Panc1 (cell line): ENCODE measurements around the gene ABL1. TPM values are rescaled to one million over a fixed set of nuclear protein-coding genes. Genes with fewer than 3 reads are reported as not detected.
A peak's percentile ranks its signal among the peaks of the same experiment; 100 is the strongest.
"Not testable (repeated sequence)": the region's sequence is repeated elsewhere in the genome, so short reads cannot be mapped to it uniquely, and the experiment has no call there.

Experiments
- ATAC-seq: fragments of 200-7000 bp; cut with Tn5 transposase; 2 replicates; pipeline ENCODE4 v1.9.1; 2020; ENCODE audit warnings: mild to moderate bottlenecking, moderate library complexity
- BruUV-seq: library from RNA; stranded (reverse); fragments of 400-500 nt; replicated peaks from 2 replicates; lab custom pipeline; 2021; lab: Mats Ljungman, UMichigan
- CTCF ChIA-PET: fragments of 300-600 bp; sonication (Branson Sonifier 250); formaldehyde crosslinking; loops from one replicate; lab custom pipeline; 2022; ENCODE audit warnings: antibody characterized with exemption; lab: Charles Lee
- POLR2A ChIA-PET: fragments of 300-600 bp; sonication (Branson Sonifier 250); formaldehyde crosslinking; loops from one replicate; lab custom pipeline; 2022; ENCODE audit warnings: antibody characterized with exemption; lab: Charles Lee
- DNase-seq: peaks from one replicate; pipeline ENCODE4 v3.0.0-alpha.2; 2010; ENCODE audit warnings: low read depth, low spot score
- H3K27ac ChIP-seq: 2 replicates; pipeline ENCODE4 v1.5.1; 2011; ENCODE audit warnings: mild to moderate bottlenecking, low read length, inconsistent platforms
- H3K27me3 ChIP-seq: fragments of 200-500 bp; sonication (Bioruptor generic); 2 replicates; pipeline ENCODE4 v1.6.0; 2014; ENCODE audit warnings: low read length, inconsistent platforms; ENCODE audit not compliant: control insufficient read depth, insufficient read depth
- H3K36me3 ChIP-seq: fragments of 200-500 bp; sonication (Bioruptor generic); 2 replicates; pipeline ENCODE4 v1.5.1; 2014; ENCODE audit warnings: inconsistent platforms, mild to moderate bottlenecking, low read length, moderate library complexity; ENCODE audit not compliant: control insufficient read depth, insufficient read depth
- H3K4me1 ChIP-seq: 2 replicates; pipeline ENCODE4 v1.5.1; 2011; ENCODE audit warnings: inconsistent platforms, mild to moderate bottlenecking, low read length, moderate library complexity; ENCODE audit not compliant: control insufficient read depth, insufficient read depth
- H3K4me3 ChIP-seq, 2 experiments: 2 replicates each; pipeline ENCODE4 v1.5.1; 2011 to 2012; ENCODE audit warnings: low read depth in 2 of 2, low read length in 2 of 2, mild to moderate bottlenecking in 2 of 2, inconsistent platforms in 1 of 2, moderate library complexity in 1 of 2
- H3K9me3 ChIP-seq: fragments of 200-500 bp; sonication (Bioruptor generic); 2 replicates; pipeline ENCODE4 v1.5.1; 2014; ENCODE audit warnings: low read depth, mild to moderate bottlenecking, inconsistent platforms, low read length, moderate library complexity; ENCODE audit not compliant: control insufficient read depth, insufficient read depth
- POLR2AphosphoS5 ChIP-seq: IDR thresholded peaks from 2 replicates; pipeline ENCODE4 v1.6.1; 2012; ENCODE audit warnings: mild to moderate bottlenecking, low read depth, low read length, moderate library complexity
- REST ChIP-seq, 2 experiments: IDR thresholded peaks; 2 replicates each; pipeline ENCODE4 v1.6.1; 2011 to 2012; ENCODE audit warnings: low read depth in 2 of 2, control low read depth in 1 of 2, low read length in 1 of 2, mild to moderate bottlenecking in 1 of 2, moderate library complexity in 1 of 2; ENCODE audit not compliant: insufficient read depth in 1 of 2
- SIN3A ChIP-seq: IDR thresholded peaks from 2 replicates; pipeline ENCODE4 v1.6.1; 2012; ENCODE audit warnings: low read depth, mild to moderate bottlenecking, low read length, moderate library complexity, borderline replicate concordance; ENCODE audit not compliant: insufficient read depth
- TCF7L2 ChIP-seq: IDR thresholded peaks from 2 replicates; pipeline ENCODE4 v1.6.1; 2011; ENCODE audit warnings: mild to moderate bottlenecking, low read depth, low read length, inconsistent platforms
- in situ Hi-C: cut with HindIII; loops from 2 replicates; pipeline ENCODE4 v1.10.0; 2016; ENCODE audit warnings: low sequenced_read_pairs, low pct_unique_long_range_greater_than_20kb
- intact Hi-C: fragments of 100-400 bp; cut with micrococcal nuclease; formaldehyde crosslinking; loops from one replicate; pipeline ENCODE4 v1.10.0; 2022; ENCODE audit not compliant: unreplicated experiment
- total RNA-seq: library from RNA; stranded (reverse); gene quantifications from one replicate; pipeline ENCODE4 v1.2.1, GENCODE V29; 2021; ENCODE audit not compliant: unreplicated experiment
- TF ChIP-seq, protein P1 (sequence below): fragments of 450-650 bp; IDR thresholded peaks from 2 replicates; pipeline ENCODE4 v1.5.1; 2017; ENCODE audit warnings: mild to moderate bottlenecking

Gene ABL1
- total RNA-seq, 1 experiment from 2014 or later: 48.4 TPM

- BruUV-seq: no TSS peak
- intact Hi-C loops (no loop called here), in situ Hi-C loops (no loop called here)
- Histone ChIP-seq H3K4me3 (peak overlapping the region; percentile 18 to 46), H3K27me3 (no peaks in the 10 kb centered on the region), H3K27ac (peak overlapping the region; percentile 90), H3K36me3 (no peaks in the 10 kb centered on the region), H3K4me1 (peaks cover 67% of the 10 kb centered on the region), H3K9me3 (no peaks in the 10 kb centered on the region)
- ChIA-PET CTCF (interaction anchor here (0.6 kb wide), 1 partner anchor 23 kb away, joined by 4 read pairs; no protein-coding TSS in a partner anchor), POLR2A (no interaction called here)
- TF ChIP-seq, protein P1, sequence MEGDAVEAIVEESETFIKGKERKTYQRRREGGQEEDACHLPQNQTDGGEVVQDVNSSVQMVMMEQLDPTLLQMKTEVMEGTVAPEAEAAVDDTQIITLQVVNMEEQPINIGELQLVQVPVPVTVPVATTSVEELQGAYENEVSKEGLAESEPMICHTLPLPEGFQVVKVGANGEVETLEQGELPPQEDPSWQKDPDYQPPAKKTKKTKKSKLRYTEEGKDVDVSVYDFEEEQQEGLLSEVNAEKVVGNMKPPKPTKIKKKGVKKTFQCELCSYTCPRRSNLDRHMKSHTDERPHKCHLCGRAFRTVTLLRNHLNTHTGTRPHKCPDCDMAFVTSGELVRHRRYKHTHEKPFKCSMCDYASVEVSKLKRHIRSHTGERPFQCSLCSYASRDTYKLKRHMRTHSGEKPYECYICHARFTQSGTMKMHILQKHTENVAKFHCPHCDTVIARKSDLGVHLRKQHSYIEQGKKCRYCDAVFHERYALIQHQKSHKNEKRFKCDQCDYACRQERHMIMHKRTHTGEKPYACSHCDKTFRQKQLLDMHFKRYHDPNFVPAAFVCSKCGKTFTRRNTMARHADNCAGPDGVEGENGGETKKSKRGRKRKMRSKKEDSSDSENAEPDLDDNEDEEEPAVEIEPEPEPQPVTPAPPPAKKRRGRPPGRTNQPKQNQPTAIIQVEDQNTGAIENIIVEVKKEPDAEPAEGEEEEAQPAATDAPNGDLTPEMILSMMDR: no peak
- TF ChIP-seq TCF7L2: 0 out of 2 replicates have a peak, but pooled peaks have one; percentile 41
- ATAC-seq: peak; percentile 87
- DNase-seq: no peak
Observed at GRCh38 chr9:130846487-130847305, 11.6 kb downstream of the ABL1 start.

DNA sequence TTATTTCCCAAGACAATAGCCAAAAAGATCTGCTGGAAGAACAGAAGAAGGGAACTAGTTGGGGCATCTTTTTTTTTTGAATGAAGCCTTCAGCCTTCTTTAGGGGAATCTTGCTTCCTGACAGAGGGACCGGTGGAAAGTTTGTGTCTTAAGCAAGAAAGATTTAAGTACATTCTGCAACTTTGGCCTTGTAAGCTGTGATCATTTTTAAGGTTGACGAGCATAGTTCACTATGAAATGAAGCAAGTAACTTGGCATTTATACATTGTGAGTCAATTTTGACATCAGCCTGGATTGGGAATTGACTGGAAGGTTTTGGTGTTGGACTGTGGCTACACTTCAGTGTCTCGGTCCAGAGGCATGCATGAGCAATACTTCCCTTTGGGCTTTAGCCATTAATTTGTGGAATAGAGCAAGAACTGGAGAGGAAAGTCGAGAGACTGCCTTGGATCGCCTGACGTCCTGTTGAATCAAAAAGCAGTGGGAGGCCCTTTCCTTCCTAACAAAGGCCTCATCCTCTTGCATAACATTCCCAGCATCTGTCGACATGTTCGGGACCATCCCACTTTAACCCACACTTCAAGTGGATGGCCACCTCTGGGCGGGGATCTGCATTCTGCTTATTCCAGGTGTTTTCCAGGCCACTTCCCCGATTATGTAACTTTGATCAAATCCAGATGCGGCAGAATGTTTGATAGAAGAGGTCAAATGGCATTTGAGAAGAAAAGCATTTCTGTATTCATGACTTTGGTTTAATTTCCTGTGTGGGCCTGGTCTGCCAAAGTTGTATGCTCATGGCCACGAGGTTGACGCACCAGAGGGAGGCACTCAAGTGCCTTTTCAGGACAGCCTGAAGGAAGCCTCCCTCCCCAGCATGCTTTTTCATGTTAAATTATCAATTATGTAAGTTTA is 12.5 kb downstream of the ABL1 start:
- no peak for DNase-seq
- H3K27ac ChIP-seq: peak overlapping the region; percentile 90
- ChIA-PET POLR2A (interaction anchor here (0.7 kb wide), 1 partner anchor 576 kb away, joined by 7 read pairs; no protein-coding TSS in a partner anchor), CTCF (no interaction called here)
- H3K36me3 ChIP-seq: no peaks in the 10 kb centered on the region
- H3K9me3 ChIP-seq: no peaks in the 10 kb centered on the region
- ATAC-seq: peak; percentile 25
- BruUV-seq: no TSS peak
- no peaks in the 10 kb centered on the region for H3K27me3 ChIP-seq
- no peak overlapping the region for H3K4me3 ChIP-seq
- H3K4me1 ChIP-seq: peaks cover 58% of the 10 kb centered on the region
- in situ Hi-C loops (no loop called here), intact Hi-C loops (no loop called here)
- TF ChIP-seq, protein P1: no peak
- TF ChIP-seq POLR2AphosphoS5: no peak
- no peak for TF ChIP-seq TCF7L2
- TF ChIP-seq REST (IDR thresholded peaks at IDR 0.05; ENCODE audit: insufficient read depth in 1 of 2, low read depth in 2 of 2, low read length in 1 of 2): no peak
- TF ChIP-seq SIN3A: no peak

DNA sequence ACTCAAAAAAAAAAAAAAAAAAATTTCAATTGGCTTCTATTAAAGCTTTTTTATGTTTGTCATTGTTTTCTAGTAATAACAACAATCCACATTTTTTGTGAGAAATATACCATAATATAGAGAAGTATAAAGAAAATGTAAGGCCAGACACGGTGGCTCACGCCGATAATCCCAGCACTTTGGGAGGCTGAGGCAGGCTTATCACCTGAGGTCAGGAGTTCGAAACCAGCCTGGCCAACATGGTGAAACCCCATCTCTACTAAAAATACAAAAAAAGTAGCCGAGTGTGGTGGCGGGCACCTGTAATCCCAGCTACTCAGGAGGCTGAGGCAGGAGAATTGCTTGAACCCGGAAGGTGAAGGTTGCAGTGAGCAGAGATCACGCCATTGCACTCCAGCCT is 13.5 kb downstream of the ABL1 start:
- H3K27ac ChIP-seq, DNase-seq, ATAC-seq, H3K9me3 ChIP-seq, intact Hi-C loops, BruUV-seq, CTCF ChIA-PET, H3K4me3 ChIP-seq, H3K36me3 ChIP-seq, H3K27me3 ChIP-seq, in situ Hi-C loops: not testable (repeated sequence)
- peaks cover 52% of the 10 kb centered on the region for H3K4me1 ChIP-seq
- POLR2A ChIA-PET: interaction anchor here (0.7 kb wide), 1 partner anchor 575 kb away, joined by 7 read pairs; no protein-coding TSS in a partner anchor
